GM11168 (cell line): Measurements from ENCODE around the gene LRRC18.

Source experiments
- in situ Hi-C: fragments of 300-500 bp; cut with MboI; formaldehyde crosslinking; loops from one replicate; pipeline ENCODE4 v1.12.0; 2022; ENCODE audit warnings: low sequenced_read_pairs; ENCODE audit not compliant: unreplicated experiment

Gene LRRC18

DNA sequence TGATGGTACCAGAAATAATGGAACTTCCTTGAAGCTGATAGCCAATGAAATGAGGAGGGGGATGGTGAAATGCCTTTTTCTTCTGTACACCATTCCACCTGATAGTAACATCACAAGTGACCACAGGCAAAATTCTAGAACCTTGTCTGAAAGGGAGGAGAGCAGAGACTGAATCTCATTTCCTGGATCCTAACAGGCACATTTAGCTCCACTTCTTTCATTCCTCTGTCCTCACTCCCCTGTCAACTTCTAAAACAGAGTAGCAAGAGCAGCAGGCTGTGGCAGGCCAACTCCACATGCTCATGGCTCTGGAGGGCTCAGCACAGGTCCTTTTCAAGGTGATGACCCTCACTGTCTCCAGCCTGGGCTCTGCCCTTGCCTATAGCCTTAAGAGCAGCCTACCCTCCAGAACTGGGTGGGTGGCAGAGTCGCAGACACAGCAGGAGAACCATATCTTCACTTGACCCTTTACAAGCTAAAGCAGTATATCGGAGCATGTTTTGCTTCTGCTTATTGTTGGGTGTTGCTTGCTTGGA lies at the start of gene LRRC18:
Gene LRRC18, minus strand, starts transcription at position 51 of the 536 bp plus-strand sequence. CDS start 25,685 bp downstream, outside the sequence.
- in situ Hi-C loops: no loop called here

DNA sequence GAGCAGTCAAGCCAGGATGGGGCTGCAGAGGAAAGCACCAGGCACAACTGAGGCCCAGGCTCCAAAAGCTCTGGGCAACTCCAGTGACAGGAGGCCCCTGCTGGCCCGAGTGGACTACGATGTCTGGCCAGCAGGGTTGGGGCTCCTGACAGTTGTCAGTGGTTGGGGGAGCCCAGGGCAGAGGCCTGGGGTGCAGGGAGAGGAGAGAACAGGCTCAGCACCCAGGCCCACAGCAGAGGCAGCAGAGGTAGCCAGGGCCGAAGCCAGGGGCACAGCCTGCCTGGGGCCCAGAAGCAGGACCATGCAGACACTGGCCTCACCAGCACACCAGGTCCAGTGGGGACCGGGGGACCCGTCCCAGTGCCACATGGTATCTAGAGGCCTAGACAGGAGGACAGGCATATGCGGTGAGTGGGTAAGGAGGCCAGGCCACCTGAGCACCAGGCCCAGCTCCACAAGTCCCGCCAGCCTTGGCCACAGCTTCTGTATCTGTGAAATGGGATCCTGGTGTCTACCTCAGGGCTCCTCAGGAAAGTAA lies 46.0 kb upstream of the LRRC18 start:
- in situ Hi-C loops: loop anchor here (25.0 kb wide), 1 partner anchor 527 kb away; no protein-coding TSS in a partner anchor

DNA sequence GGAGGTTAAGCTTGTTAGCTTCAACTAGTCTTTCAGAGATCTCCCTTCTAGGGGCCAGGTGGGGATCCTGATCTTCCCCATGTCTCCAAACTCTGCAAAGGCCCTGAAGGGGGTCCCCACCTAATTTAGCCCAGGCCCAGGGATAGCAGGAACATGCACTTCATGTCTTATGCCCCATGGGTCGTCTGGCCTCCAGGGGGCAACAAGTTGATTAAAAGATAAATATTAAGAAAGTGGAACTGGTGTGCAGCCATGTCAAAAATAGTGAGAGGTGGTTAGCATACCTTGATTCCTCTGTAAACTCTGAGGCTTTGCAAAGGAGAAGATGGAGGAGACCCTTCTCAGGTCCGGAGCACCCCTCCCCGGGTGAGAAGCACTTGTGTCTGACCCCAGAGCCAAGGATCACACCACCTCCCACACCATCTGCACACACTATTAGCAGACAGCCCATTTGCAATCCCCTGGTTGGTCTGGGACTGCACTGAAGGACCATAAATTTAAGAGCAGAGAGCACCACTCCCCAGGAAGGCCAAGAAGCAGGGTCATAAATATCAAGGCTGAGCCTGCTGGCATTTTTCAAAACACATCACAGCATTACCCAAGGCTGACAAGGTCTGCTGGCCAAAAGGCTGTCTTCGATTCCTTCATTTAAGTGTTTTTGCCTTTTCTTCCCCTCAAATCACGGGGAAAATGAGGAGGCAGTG lies 44.2 kb upstream of the LRRC18 start:
- in situ Hi-C loops: loop anchor here (25.0 kb wide), 1 partner anchor 529 kb away; no protein-coding TSS in a partner anchor

DNA sequence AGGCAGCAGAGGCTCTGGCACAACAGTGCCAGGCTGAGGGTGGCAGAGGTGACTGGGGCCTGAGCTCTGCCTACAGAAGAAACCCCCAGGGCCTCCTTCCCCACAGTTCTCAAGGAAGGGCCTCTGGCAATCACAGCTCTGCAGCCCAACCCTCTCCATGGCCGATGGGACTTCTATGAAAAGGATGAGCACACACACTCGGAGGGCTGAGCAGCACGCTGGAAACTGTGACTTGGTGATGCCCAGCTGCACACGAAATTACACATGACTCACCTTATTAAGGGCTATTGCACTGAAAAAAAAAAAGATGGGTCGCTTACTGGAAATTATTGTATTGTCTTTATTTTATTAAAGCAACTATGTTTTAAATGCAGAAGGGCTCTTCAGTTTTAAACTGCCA lies 42.9 kb upstream of the LRRC18 start:
- in situ Hi-C loops: loop anchor here (25.0 kb wide), 1 partner anchor 530 kb away; no protein-coding TSS in a partner anchor

DNA sequence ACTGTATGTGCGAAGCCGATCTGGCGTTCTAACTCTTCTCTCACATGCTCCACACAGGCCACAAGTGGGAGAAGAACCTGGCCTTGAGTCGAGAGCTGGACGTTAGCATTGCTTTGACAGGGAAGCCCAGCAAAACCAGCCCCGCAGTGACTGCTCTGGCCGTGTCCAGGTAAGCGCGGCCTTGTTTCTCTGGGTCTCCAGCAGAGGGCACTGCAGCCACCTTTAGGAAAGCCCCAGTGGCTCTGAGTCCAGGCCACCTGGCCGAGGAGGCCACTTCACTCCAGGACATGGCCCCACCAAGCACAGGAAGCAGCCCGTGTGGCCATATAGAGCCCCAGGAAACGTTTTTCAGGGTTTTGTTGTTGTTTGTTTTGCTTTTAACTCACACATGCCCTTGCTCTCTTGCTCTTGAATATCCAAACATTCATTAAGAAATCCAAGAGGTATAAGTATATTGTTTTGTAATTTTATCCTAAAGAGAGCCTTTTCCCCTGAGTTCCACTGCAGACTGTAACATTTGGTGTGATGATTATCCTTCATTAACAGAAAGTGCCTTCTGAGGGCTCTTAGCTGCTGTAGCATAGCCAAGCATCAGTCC lies 41.8 kb upstream of the LRRC18 start:
- in situ Hi-C loops: loop anchor here (25.0 kb wide), 1 partner anchor 531 kb away; no protein-coding TSS in a partner anchor

DNA sequence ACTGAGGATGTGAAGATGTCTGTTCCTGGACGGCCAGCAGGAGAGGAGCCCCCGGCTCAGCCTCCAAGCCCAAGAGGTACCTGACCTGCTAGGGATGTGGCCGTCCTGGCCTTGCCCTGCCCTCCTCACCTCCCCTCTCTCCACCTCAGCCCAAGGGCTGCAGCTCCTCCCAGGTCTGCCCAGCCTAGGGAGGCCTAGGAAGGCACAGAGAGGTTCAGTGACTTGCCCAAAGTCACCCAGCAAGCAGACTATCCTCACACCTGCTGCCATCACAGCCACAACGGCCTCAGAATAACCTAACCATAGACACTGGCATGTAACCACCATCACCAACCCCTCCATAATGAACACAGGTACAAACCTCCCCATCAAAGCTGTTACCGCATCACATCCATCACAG lies 38.7 kb upstream of the LRRC18 start:
- in situ Hi-C loops: loop anchor here (25.0 kb wide), 1 partner anchor 534 kb away; no protein-coding TSS in a partner anchor

DNA sequence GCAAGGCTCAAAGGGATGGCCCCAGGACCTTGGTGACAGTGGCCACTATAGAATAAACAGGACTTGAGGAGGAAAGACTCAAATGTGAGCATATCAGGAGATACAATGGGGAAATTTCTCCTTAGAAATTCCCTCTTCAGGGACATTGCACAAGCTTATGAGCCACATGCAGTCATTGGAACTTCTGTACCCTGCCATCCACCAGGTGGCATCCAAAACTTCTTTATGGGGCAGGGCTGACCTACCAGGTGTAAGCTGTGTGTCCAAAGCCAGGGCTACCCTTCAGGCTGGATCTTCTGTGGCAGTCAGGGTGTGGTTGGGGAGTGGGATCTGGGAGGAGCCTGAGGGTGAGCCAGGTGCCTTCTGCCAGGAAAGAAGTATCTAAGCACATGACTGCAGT lies 36.6 kb upstream of the LRRC18 start:
- in situ Hi-C loops: loop anchor here (25.0 kb wide), 1 partner anchor 536 kb away; no protein-coding TSS in a partner anchor

DNA sequence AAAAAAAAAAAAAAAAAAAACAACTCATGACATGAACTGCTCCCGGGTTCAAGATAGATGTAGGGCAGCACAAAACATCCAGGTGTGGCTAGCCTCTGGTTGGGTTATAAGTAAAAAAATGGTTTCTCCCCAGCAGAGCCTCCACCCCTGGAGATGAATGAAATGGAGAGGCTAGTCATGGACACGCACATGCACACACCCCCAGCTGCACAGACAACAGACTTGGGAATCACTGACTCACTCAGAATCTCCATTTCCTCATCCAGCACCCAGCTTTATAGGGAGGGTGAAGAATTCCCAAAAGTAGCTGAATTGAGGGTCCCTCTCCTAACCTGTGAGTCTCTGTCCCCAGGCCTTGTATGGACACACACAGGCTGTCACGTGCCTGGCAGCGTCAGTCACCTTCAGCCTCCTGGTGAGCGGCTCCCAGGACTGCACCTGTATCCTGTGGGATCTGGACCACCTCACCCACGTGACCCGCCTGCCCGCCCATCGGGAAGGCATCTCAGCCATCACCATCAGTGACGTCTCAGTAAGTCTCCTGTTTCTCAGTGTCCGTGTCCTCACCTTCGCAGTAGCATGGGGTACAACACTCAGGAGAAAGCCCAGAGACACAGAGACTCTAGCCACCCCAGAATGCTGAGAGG lies 35.0 kb upstream of the LRRC18 start:
- in situ Hi-C loops: loop anchor here (25.0 kb wide), 1 partner anchor 538 kb away; no protein-coding TSS in a partner anchor

DNA sequence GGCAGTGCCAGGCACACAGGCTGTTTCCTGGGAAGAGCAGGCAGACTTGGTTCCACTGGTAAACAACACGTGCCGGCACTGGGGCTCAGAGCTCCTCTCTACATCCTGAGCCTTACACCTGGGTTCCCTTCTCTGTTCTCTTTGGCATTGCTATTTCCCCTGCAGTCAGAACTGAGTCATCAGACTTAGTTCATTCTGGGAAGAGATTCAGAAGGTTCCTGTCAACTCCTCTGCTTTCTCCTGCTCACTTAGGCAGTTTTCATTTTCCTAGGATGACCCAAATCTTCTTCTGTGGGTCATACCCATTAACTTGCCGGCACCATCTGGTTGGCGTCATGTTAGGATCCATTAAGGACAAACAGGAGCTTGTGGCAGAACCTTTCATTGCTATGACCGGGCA lies 33.4 kb upstream of the LRRC18 start:
- in situ Hi-C loops: no loop called here

DNA sequence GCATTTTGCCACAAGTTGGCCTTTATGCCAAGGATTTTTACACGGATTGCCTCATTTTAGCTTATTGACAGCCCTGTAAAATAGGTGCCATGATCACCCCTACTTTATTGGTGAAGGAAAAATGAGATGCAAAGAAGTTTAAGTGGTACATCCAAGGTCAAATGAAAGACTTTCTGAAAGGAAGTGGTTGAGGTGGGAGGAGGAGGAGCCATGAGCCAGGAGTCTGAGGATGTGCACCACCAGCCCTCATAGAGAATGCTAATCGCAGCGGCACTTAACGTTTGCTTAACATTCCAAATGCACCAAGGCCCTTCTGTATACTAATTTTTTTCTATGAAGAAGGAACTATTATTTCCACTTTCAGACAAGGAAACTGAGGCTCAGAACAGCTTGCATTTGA lies 31.0 kb upstream of the LRRC18 start:
- in situ Hi-C loops: no loop called here

DNA sequence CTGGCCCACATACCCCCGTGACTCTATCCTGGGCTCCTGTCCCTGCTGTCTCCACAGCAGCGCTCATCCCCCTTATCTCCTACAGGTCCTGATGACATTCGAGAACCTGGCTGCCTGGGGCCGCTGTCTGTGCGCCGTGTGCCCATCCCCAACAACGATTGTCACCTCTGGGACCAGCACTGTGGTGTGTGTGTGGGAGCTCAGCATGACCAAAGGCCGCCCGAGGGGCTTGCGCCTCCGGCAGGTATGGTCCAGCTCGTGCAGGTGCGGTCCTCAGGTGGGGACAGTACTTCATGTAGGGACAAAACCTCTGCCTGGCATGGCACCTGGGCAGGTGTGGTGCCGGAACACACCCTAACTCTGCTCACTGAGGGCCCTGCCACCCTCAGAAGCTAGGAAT lies 30.4 kb upstream of the LRRC18 start:
- in situ Hi-C loops: no loop called here

DNA sequence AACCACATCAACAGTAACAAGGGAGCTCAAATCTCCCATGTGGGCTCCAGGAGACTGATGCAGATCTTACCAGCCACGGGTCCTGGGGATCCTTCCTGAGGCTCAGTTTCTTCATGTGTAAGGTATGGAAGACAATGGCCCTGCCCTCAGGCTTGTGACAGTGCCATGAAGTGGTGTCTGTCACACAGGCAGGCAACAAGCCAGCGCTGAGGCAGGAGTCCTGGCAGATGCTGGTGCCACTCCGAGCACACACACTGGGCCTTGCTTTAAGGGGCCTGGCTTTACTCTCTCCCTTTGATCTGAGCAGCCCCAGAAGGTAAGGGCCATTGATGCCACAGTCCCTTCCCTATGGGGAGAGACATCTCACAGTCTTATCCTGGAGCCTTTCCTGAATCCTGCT lies 28.4 kb upstream of the LRRC18 start:
- in situ Hi-C loops: no loop called here

DNA sequence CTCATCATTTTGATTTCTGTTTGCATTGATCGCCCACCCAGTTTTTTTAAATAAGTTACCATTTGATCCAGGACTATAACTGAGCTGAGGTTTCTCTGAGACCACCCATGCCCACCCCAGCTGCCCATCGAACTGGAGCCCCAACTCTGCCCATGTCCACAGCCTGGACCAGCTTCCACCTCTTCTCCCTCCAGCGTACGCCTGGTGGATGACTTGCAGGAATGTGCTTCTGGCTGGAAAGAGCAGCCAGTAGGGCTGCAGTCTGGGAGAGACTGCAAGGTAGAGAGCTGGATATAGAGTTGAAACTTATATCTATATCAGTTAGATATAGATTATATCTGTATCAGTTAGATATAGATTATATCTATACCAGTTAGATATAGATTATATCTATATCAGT lies 25.8 kb upstream of the LRRC18 start:
- in situ Hi-C loops: no loop called here

DNA sequence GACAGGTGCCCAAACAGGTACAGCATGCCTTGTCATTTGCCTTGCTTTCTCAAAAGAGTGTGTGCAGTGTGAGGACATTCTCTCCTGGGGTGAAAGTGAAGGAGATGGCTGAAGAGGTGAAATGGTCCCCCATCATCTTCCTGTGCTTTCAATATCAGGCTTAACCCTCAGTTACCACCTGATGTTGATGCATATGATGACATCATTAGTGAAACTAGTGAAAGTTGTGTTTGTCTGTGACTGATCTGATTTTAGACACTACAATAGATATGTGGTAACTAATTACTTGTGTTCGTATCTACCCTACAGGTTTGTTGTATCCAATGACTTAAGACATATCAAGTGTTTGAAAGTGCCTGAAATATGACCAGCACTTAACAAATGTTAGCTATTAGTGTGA lies 24.4 kb upstream of the LRRC18 start:
- in situ Hi-C loops: loop anchor here (5.0 kb wide), 1 partner anchor 78 kb away; no protein-coding TSS in a partner anchor

DNA sequence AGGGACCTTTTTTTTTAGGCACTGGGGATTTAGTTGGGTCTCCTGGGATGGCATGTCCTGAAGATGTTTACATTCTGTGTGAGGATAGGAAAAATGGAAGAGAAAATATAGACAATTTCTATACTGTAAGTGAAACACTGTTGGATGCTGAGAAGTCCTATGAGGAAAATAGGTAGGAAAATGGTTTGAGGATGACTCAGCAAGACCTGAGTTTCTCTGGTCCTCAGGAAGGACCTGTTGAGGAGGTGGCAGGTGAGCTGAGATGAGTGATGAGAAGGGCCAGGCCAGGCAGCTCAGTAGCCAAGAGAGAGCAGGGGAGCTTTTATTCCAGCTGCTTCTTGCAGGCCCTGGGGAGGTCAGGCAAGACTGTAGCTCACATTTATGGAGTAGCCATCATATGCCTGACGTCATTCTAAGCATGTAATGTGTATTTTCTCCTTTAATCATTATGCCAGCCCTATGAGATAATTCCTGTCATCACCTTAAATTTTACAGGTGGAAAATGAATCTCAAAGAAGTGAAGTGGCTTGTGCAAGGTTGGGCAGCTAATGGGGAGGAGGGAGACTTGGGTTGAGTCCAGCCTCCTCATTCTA lies 19.1 kb upstream of the LRRC18 start:
- in situ Hi-C loops: no loop called here

DNA sequence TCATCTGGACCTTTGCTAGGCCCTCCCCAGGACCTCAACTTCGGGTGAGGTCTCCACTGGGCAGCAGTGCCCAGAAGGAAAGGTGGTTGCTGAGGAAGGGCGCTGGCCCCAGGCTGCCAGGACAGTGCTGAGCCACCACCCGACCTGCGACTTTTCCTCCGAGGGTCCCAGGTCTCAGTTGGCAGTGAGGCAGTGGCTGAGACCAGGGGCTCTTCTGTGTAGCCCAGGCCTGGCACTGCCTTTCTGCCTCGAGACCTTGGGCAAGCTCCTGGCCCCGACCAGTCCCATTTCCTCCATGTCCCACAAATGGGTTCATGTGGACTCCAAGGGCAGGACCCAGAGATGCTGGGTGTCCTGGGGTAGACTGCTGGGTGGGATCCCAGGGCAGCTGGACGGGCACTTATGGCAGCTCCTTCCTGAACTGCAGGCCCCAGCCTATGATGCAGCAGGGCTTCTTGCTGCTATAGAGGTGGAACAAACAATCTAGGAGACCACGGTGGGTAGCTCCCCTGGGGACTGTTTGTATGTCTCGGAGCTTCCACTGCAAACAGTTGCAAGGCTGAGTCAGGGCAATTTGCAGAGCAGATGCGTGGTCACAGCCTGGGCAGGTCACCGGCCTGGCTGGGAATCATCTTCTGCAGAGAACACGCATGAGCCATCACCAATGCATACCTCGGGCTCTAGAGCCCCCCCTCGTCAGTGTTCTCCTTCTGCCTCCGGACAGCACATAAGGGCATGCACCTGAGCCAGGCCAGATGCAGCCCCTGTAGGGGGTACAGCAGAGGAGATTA lies 17.9 kb upstream of the LRRC18 start:
- in situ Hi-C loops: no loop called here

DNA sequence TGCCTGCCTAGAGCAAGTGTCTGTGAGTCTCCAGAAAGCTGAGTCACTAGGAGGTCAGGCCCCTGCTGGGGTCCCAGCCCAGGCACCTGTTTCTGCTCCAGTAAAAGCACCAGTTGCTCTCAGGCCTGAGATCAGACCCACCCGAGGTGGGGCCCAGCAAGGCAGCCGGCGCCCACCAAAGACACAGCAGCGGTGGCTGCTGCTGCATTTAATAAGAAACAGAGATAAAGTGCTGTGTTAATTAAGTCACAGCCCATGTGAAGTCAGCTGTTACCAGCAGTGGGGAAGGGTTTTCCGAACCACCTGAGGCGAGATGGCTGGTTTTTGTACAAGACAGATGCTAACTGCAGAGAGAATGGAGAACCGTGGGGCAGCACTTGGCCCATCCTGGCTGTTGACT lies 12.1 kb upstream of the LRRC18 start:
- in situ Hi-C loops: no loop called here

DNA sequence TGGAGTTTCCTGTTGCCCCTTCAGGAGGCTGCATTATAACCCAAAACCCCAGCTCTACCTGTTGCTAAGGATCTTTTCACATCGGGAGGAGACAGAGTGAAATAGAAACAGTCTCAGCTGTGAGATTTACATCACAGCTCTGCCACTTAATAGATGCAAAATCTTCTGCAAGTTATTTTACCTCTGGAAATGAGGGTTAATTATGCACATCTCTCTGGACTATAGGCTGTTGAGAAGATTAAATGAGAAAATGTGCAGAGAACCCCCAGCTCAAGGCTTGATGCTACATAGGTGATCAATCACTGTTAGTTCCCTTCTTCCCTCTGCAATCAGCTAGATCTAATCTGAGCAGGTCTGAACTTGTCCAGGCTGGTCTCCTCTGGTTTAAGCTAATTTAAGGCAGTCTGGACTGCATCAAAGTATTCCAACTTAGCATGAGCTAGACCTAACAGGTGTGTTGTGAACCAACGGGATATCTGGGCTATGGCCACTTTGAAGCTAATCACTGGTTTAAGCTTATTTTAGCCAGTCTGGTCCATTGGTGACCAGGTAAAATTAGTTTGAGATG lies 8.9 kb upstream of the LRRC18 start:
- in situ Hi-C loops: no loop called here
